ENCODE measurements around the gene CSMD2. TPM values are rescaled to one million over a fixed set of nuclear protein-coding genes. Genes with fewer than 3 reads are reported as not detected.

CSMD2 gene
- total RNA-seq, 1 donor from 2014 or later = 0.22 TPM

- intact Hi-C loops (cut with micrococcal nuclease) = no loop called here
- ATAC-seq = peak; percentile 95
- DNase-seq = peak; percentile 72
Observed at GRCh38 chr1:34162852-34163766, 1.9 kb downstream of the CSMD2 start.

GRCh38 chr1:34156739-34157138, 8.3 kb downstream of the CSMD2 start:
- ATAC-seq (no peak), DNase-seq (no peak)
- intact Hi-C loops (cut with micrococcal nuclease) = no loop called here

GRCh38 chr1:34155860-34156259, 9.2 kb downstream of the CSMD2 start:
- no peak for ATAC-seq
- intact Hi-C loops (cut with micrococcal nuclease) = no loop called here
- no peak for DNase-seq

GRCh38 chr1:34153246-34153645, 11.8 kb downstream of the CSMD2 start:
- ATAC-seq (no peak), DNase-seq (no peak)
- intact Hi-C loops (cut with micrococcal nuclease) = no loop called here

GRCh38 chr1:34149501-34149900, 15.5 kb downstream of the CSMD2 start:
- intact Hi-C loops (cut with micrococcal nuclease) = no loop called here
- DNase-seq (no peak), ATAC-seq (no peak)

- DNase-seq = no peak
- no peak for ATAC-seq
- intact Hi-C loops (cut with micrococcal nuclease) = no loop called here
Observed at GRCh38 chr1:34147301-34147700, 17.7 kb downstream of the CSMD2 start.

- no peak for DNase-seq
- ATAC-seq = no peak
- intact Hi-C loops (cut with micrococcal nuclease) = no loop called here
Observed at GRCh38 chr1:34144766-34145165, 20.3 kb downstream of the CSMD2 start.

- intact Hi-C loops (cut with micrococcal nuclease) = no loop called here
- ATAC-seq = no peak
Observed at GRCh38 chr1:34143975-34144374, 21.1 kb downstream of the CSMD2 start.

GRCh38 chr1:34140011-34140676, 24.9 kb downstream of the CSMD2 start:
- intact Hi-C loops (cut with micrococcal nuclease) = no loop called here
- no peak for ATAC-seq
- no peak for DNase-seq

More at GRCh38 chr1:34143975-34144374, 21.1 kb downstream of the CSMD2 start:
- no peak for DNase-seq

GRCh38 chr1:34137411-34137810, 27.6 kb downstream of the CSMD2 start:
- DNase-seq (no peak), ATAC-seq (no peak)
- intact Hi-C loops (cut with micrococcal nuclease) = no loop called here

- DNase-seq = no peak
- intact Hi-C loops (cut with micrococcal nuclease) = no loop called here
- ATAC-seq = no peak
Observed at GRCh38 chr1:34132161-34132420, 32.9 kb downstream of the CSMD2 start.

GRCh38 chr1:34131396-34132160, 33.5 kb downstream of the CSMD2 start:
- intact Hi-C loops (cut with micrococcal nuclease) = no loop called here
- DNase-seq (no peak), ATAC-seq (no peak)

GRCh38 chr1:34130306-34130705, 34.7 kb downstream of the CSMD2 start:
- DNase-seq = no peak
- no peak for ATAC-seq
- intact Hi-C loops (cut with micrococcal nuclease) = no loop called here

GRCh38 chr1:34129630-34130029, 35.4 kb downstream of the CSMD2 start:
- no peak for DNase-seq
- intact Hi-C loops (cut with micrococcal nuclease) = no loop called here
- no peak for ATAC-seq

- intact Hi-C loops (cut with micrococcal nuclease) = no loop called here
- no peak for DNase-seq
- no peak for ATAC-seq
Observed at GRCh38 chr1:34128186-34128889, 36.7 kb downstream of the CSMD2 start.

GRCh38 chr1:34127006-34128000, 37.7 kb downstream of the CSMD2 start:
- intact Hi-C loops (cut with micrococcal nuclease) = no loop called here
- DNase-seq (no peak), ATAC-seq (no peak)

- intact Hi-C loops (cut with micrococcal nuclease) = no loop called here
- DNase-seq (no peak), ATAC-seq (no peak)
Observed at GRCh38 chr1:34126486-34126885, 38.5 kb downstream of the CSMD2 start.

GRCh38 chr1:34125721-34126380, 39.2 kb downstream of the CSMD2 start:
- ATAC-seq = no peak
- no peak for DNase-seq
- intact Hi-C loops (cut with micrococcal nuclease) = no loop called here

All from left ventricle myocardium superior (tissue), 1 donor.